Epithelial cell of umbilical artery (primary cell): Measurements from ENCODE around the gene PTGER3. TPM values are rescaled to one million over a fixed set of nuclear protein-coding genes. Genes with fewer than 3 reads are reported as not detected.

Experiments
- total RNA-seq: library from RNA; depleted of rRNA; stranded (reverse); fragments of >200 nt; gene quantifications from 2 replicates; pipeline ENCODE4 v1.2.3, GENCODE V29; 2014

PTGER3 gene
- under 0.01 and 0.32 TPM in 2 replicates for total RNA-seq

DNA sequence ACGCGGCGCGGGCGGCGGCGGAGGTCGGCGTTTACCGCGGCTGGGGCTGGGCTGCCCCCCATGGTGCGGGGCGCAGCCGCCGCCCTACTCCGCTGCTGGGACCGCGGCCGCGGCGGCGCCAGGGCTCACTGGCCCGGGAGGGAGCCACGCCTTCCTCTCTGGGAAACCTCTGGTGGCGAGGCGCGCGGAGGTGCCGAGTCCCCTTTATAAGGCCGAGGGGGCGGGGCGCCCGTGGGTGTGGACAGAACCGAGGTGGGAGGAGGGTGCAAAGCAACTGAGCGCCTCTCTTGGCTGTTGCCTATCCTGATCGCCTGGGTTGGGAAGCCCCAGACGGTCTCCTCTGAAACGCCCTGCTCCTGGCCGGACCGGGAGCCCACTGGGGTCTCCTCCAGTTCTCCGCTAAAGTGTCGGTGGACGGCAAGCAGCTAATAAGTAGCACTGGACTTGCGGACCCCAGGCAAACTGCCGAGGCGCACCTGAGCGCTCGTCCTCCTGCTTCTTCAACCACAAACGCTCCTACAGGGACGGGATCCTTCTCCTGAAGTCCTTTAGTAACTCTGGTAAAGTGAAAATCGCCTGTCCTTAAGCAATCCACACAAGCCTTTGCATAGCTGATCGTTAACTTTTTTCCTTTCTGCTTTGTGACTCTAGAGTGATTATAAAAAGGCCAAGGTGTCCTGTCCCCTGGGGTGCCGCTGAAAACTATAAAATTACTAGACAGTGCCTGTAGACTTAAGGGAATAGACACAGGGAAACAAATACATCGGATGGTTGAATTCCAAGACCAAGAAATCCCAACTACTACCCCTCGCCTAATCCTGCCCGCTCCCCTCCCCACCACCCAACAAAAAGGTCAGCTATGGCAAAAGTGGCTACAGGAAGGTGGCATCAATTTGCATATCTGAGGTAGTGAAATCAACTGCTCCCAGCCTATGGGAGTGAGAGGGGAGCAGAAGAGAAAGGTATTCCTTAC, at the start of gene PTGER3:
TSS of gene PTGER3 (minus strand) at position 182 of the 973 bp plus-strand sequence. CDS start 239 bp downstream, outside the sequence.

GRCh38 chr1:71080739-71081696, 33.4 kb upstream of the PTGER3 start, which contains the start of gene ZRANB2:
Gene ZRANB2 (minus strand): TSS chr1:71081035. CDS start chr1:71080995, 40 bp downstream.

Other genes starting within 250 kb of the PTGER3 start
- 38.3 and 40.1 TPM in 2 replicates for gene ZRANB2, start 33.2 kb upstream of the PTGER3 start, total RNA-seq